Erythroblast (primary cell): ENCODE measurements around the gene MAOB.

Source experiments
- GATA1 ChIP-seq: IDR thresholded peaks from 2 replicates; pipeline ENCODE4 v1.6.1; 2011; ENCODE audit warnings: low read depth, mild to moderate bottlenecking, control low read depth, low read length, moderate library complexity
- POLR2A ChIP-seq: IDR thresholded peaks from 2 replicates; pipeline ENCODE4 v1.6.1; 2011; ENCODE audit warnings: mild to moderate bottlenecking, low read length

DNA sequence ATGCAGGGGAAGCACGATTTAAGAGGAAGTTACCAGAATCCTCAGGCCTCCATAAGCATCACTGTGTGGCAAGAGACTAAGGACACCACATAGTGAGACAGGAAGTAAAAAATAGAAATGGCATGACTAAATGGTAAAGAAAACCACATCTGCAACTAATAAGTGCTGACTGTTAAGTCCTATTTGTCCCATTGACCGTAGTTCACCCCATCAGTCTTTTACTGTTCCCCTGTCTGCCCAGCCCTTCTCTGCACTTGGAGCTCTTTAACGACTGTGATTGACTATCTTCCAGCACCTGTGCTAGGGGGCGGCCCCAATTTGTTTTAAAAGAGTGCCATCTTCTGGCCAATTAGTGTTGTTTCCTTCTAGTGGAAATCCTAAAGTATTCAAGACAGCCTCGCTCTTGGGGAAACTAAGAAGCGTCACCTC lies 132.0 kb downstream of the MAOB start:
- TF ChIP-seq POLR2A (no peak), GATA1 (no peak)
